SKM-1 (cell line): ENCODE data around the gene GTPBP1.

Experiments used
- DNase-seq: peaks from one replicate; lab custom pipeline; 2025; ENCODE audit not compliant: unreplicated experiment; lab: John Stamatoyannopoulos, UW

Gene GTPBP1

GRCh38 chr22:38724926-38725571 lies 19.3 kb downstream of the GTPBP1 start:
- peak; percentile 16 for DNase-seq

- DNase-seq: no peak
Observed at GRCh38 chr22:38725900-38726655, 20.3 kb downstream of the GTPBP1 start.

GRCh38 chr22:38727123-38727522 lies 21.4 kb downstream of the GTPBP1 start:
- no peak for DNase-seq

GRCh38 chr22:38727530-38728451 lies 22.0 kb downstream of the GTPBP1 start:
- no peak for DNase-seq

GRCh38 chr22:38728871-38729796 lies 23.4 kb downstream of the GTPBP1 start:
- no peak for DNase-seq

- DNase-seq: no peak
Observed at GRCh38 chr22:38729946-38730345, 24.2 kb downstream of the GTPBP1 start.

GRCh38 chr22:38730411-38730871 lies 24.7 kb downstream of the GTPBP1 start:
- DNase-seq: no peak

- DNase-seq: no peak
Observed at GRCh38 chr22:38731703-38732161, 26.0 kb downstream of the GTPBP1 start.

- no peak for DNase-seq
Observed at GRCh38 chr22:38732251-38732815, 26.6 kb downstream of the GTPBP1 start.

- DNase-seq: peak; percentile 6
Observed at GRCh38 chr22:38733329-38733723, 27.6 kb downstream of the GTPBP1 start.

- DNase-seq: no peak
Observed at GRCh38 chr22:38733724-38734381, 28.1 kb downstream of the GTPBP1 start.

- DNase-seq: no peak
Observed at GRCh38 chr22:38734421-38735100, 28.8 kb downstream of the GTPBP1 start.

GRCh38 chr22:38735126-38735464 lies 29.4 kb downstream of the GTPBP1 start:
- DNase-seq: no peak

- DNase-seq: no peak
Observed at GRCh38 chr22:38735465-38736256, 29.9 kb downstream of the GTPBP1 start.

GRCh38 chr22:38736257-38736570 lies 30.5 kb downstream of the GTPBP1 start:
- DNase-seq: no peak

GRCh38 chr22:38737302-38738060 lies 31.7 kb downstream of the GTPBP1 start:
- DNase-seq: no peak

- no peak for DNase-seq
Observed at GRCh38 chr22:38738475-38739070, 32.8 kb downstream of the GTPBP1 start.
